Pulmonary artery endothelial cell (primary cell): Measurements from ENCODE around the gene C8G. TPM values are rescaled to one million over a fixed set of nuclear protein-coding genes. Genes with fewer than 3 reads are reported as not detected.

ENCODE experiments used
- DNase-seq: peaks from one replicate; pipeline ENCODE4 v3.0.0-alpha.2; 2011; ENCODE audit warnings: low read depth, low spot score
- total RNA-seq: library from RNA; depleted of rRNA; stranded (reverse); fragments of >200 nt; gene quantifications from 2 replicates; pipeline ENCODE4 v1.2.3, GENCODE V29; 2014

The C8G gene
- total RNA-seq, 1 donor from 2014 or later, result not detected

- DNase-seq, result no peak
Measured at GRCh38 chr9:136941231-136942111, 3.6 kb upstream of the C8G start.

GRCh38 chr9:136942112-136942880, 2.7 kb upstream of the C8G start:
- no peak for DNase-seq

GRCh38 chr9:136942881-136943230, 2.2 kb upstream of the C8G start:
- DNase-seq, result no peak

GRCh38 chr9:136943291-136944211, 1.5 kb upstream of the C8G start:
- DNase-seq, result no peak

- no peak for DNase-seq
Measured at GRCh38 chr9:136944212-136944518, 878 bp upstream of the C8G start.

GRCh38 chr9:136945333-136946227, 537 bp downstream of the C8G start:
- DNase-seq, result no peak

- DNase-seq, result no peak
Measured at GRCh38 chr9:136946228-136947027, 1.4 kb downstream of the C8G start.

GRCh38 chr9:136947028-136947891, 2.2 kb downstream of the C8G start:
- no peak for DNase-seq

- DNase-seq, result no peak
Measured at GRCh38 chr9:136947955-136948510, 3.0 kb downstream of the C8G start.

GRCh38 chr9:136949239-136949816, 4.3 kb downstream of the C8G start:
- no peak for DNase-seq

GRCh38 chr9:136949817-136950655, 5.0 kb downstream of the C8G start:
- peak; percentile 45 for DNase-seq

- DNase-seq, result no peak
Measured at GRCh38 chr9:136950656-136951276, 5.7 kb downstream of the C8G start.

- no peak for DNase-seq
Measured at GRCh38 chr9:136951541-136952320, 6.7 kb downstream of the C8G start, which contains the start of gene LCN12. TSS of gene LCN12 (plus strand) at chr9:136952273. CDS start at chr9:136952328, 55 bp downstream.

- no peak for DNase-seq
Measured at GRCh38 chr9:136952321-136952850, 7.3 kb downstream of the C8G start.

GRCh38 chr9:136952876-136953770, 8.1 kb downstream of the C8G start:
- no peak for DNase-seq
